HCT116 (cell line): ENCODE data around the gene RAP2B. TPM values are rescaled to one million over a fixed set of nuclear protein-coding genes. Genes with fewer than 3 reads are reported as not detected.

Source experiments
- ATAC-seq: fragments of 200-7000 bp; cut with Tn5 transposase; 2 replicates; pipeline ENCODE4 v1.9.1; 2020; ENCODE audit warnings: mild to moderate bottlenecking, moderate library complexity
- BruUV-seq: library from RNA; stranded (reverse); fragments of 400-500 nt; replicated peaks from 2 replicates; lab custom pipeline; 2021; lab: Mats Ljungman, UMichigan
- CTCF ChIA-PET: fragments of 300-600 bp; sonication (Branson Sonifier 250); formaldehyde crosslinking; loops from one replicate; lab custom pipeline; 2021; ENCODE audit warnings: antibody characterized with exemption; lab: Charles Lee
- POLR2A ChIA-PET: fragments of 300-600, 350-600 bp; sonication (Branson Sonifier 250); formaldehyde crosslinking; loops from one replicate; lab custom pipeline; 2021; ENCODE audit warnings: antibody characterized with exemption; lab: Charles Lee
- RAD21 ChIA-PET, 2 experiments: fragments of 300-600 bp; sonication (Branson Sonifier 250); formaldehyde crosslinking; loops; one replicate each; lab custom pipeline; 2023; ENCODE audit warnings: low total read pairs in 2 of 2; ENCODE audit not compliant: uncharacterized antibody in 2 of 2, unreplicated experiment in 2 of 2, low non-redundant PET in 1 of 2; lab: Charles Lee
- DNase-seq: peaks from one replicate; pipeline ENCODE4 v3.0.0-alpha.2; 2010; ENCODE audit warnings: low read depth, low spot score
- H2AFZ ChIP-seq: fragments of 200-600 bp; shearing (Covaris generic), sonication (generic); 2 replicates; pipeline ENCODE4 v1.6.1; 2017; ENCODE audit warnings: low read depth, mixed run types, mixed read lengths, antibody characterized with exemption, low read length; ENCODE audit not compliant: poor library complexity, severe bottlenecking
- H3K27ac ChIP-seq: 2 replicates; pipeline ENCODE4 v1.5.1; 2012; ENCODE audit warnings: low read depth, low read length
- H3K27me3 ChIP-seq: fragments of 200-600 bp; sonication (generic); 2 replicates; pipeline ENCODE4 v1.6.1; 2016; ENCODE audit warnings: mixed run types, low read length, mixed read lengths; ENCODE audit not compliant: insufficient read depth
- H3K36me3 ChIP-seq, 2 experiments: fragments of 200-500 bp in 1 of 2; fragments of 200-600 bp in 1 of 2; sonication (Bioruptor generic) in 1 of 2; sonication (generic) in 1 of 2; 2 replicates each; pipeline versions ENCODE4 v1.5.1 to v1.6.1; 2014 to 2016; ENCODE audit warnings: low read length in 2 of 2, inconsistent platforms in 1 of 2, mixed read lengths in 1 of 2, mixed run types in 1 of 2; ENCODE audit not compliant: insufficient read depth in 2 of 2, control insufficient read depth in 1 of 2
- H3K4me1 ChIP-seq, 2 experiments: fragments of 200-600 bp in 1 of 2; sonication (generic) in 1 of 2; 2 replicates each; pipeline versions ENCODE4 v1.5.1 to v1.6.1; 2012 to 2017; ENCODE audit warnings: low read length in 2 of 2, inconsistent platforms in 1 of 2, mild to moderate bottlenecking in 1 of 2, mixed read lengths in 1 of 2, mixed run types in 1 of 2, moderate library complexity in 1 of 2; ENCODE audit not compliant: insufficient read depth in 2 of 2, control insufficient read depth in 1 of 2
- H3K4me2 ChIP-seq: fragments of 200-600 bp; sonication (generic); 2 replicates; pipeline ENCODE4 v1.6.1; 2017; ENCODE audit warnings: mixed run types, low read length, mixed read lengths
- H3K4me3 ChIP-seq, 2 experiments: fragments of 200-600 bp in 1 of 2; sonication (generic) in 1 of 2; replicated peaks in 1 of 2; 2 replicates each; pipeline ENCODE4 v1.5.1; 2011 to 2016; ENCODE audit warnings: low read length in 2 of 2, control low read depth in 1 of 2, low read depth in 1 of 2, mild to moderate bottlenecking in 1 of 2, mixed read lengths in 1 of 2, mixed run types in 1 of 2
- H3K79me2 ChIP-seq: fragments of 200-600 bp; sonication (generic); 2 replicates; pipeline ENCODE4 v1.6.1; 2017; ENCODE audit warnings: mild to moderate bottlenecking, mixed run types, low read length, moderate library complexity, mixed read lengths; ENCODE audit not compliant: insufficient read depth
- H3K9ac ChIP-seq: fragments of 200-600 bp; sonication (generic); 2 replicates; pipeline ENCODE4 v1.6.1; 2016; ENCODE audit warnings: low read length, mixed read lengths
- H3K9me2 ChIP-seq: fragments of 200-600 bp; sonication (generic), shearing (Covaris generic); 2 replicates; pipeline ENCODE4 v1.6.1; 2017; ENCODE audit warnings: mixed run types, mild to moderate bottlenecking, moderate library complexity; ENCODE audit not compliant: insufficient read depth
- H3K9me3 ChIP-seq, 2 experiments: fragments of 200-500 bp in 1 of 2; fragments of 200-600 bp in 1 of 2; sonication (Bioruptor generic) in 1 of 2; sonication (generic) in 1 of 2; 2 replicates each; pipeline ENCODE4 v1.6.1; 2014 to 2017; ENCODE audit warnings: low read length in 2 of 2, mixed read lengths in 2 of 2, inconsistent platforms in 1 of 2, low read depth in 1 of 2, mild to moderate bottlenecking in 1 of 2, mixed run types in 1 of 2, moderate library complexity in 1 of 2; ENCODE audit not compliant: control insufficient read depth in 1 of 2, insufficient read depth in 1 of 2
- H4K20me1 ChIP-seq: fragments of 200-600 bp; sonication (generic), shearing (Covaris generic); 2 replicates; pipeline ENCODE4 v1.6.1; 2017; ENCODE audit warnings: mixed run types, mild to moderate bottlenecking, moderate library complexity; ENCODE audit not compliant: insufficient read depth
- CEBPB ChIP-seq: IDR thresholded peaks from 2 replicates; pipeline ENCODE4 v1.6.1; 2012; ENCODE audit warnings: low read depth
- EZH2 ChIP-seq: fragments of 200-600 bp; sonication (generic); IDR thresholded peaks from 2 replicates; pipeline ENCODE4 v1.6.1; 2017; ENCODE audit warnings: antibody characterized with exemption, mixed run types
- EZH2phosphoT487 ChIP-seq: fragments of 200-600 bp; IDR thresholded peaks from 2 replicates; pipeline ENCODE4 v1.6.1; 2018; ENCODE audit warnings: antibody characterized with exemption, borderline replicate concordance
- FOSL1 ChIP-seq: IDR thresholded peaks from 2 replicates; pipeline ENCODE4 v1.6.1; 2012; ENCODE audit warnings: low read depth
- JUND ChIP-seq: IDR thresholded peaks from 2 replicates; pipeline ENCODE4 v1.6.1; 2012
- MAX ChIP-seq: IDR thresholded peaks from 2 replicates; pipeline ENCODE4 v1.6.1; 2012
- POLR2A ChIP-seq: IDR thresholded peaks from 2 replicates; pipeline ENCODE4 v1.7.0; 2011; ENCODE audit warnings: borderline replicate concordance; ENCODE audit not compliant: insufficient read depth, insufficient read length; ENCODE audit errors: extremely low read depth
- RAD21 ChIP-seq: IDR thresholded peaks from 2 replicates; pipeline ENCODE4 v1.6.1; 2012; ENCODE audit warnings: low read depth, mild to moderate bottlenecking
- SIN3A ChIP-seq: IDR thresholded peaks from 2 replicates; pipeline ENCODE4 v1.6.1; 2012; ENCODE audit warnings: low read depth
- YY1 ChIP-seq: IDR thresholded peaks from 2 replicates; pipeline ENCODE4 v1.6.1; 2011; ENCODE audit warnings: low read length, low read depth, moderate library complexity, mild to moderate bottlenecking; ENCODE audit not compliant: insufficient replicate concordance; ENCODE audit errors: extremely low read depth
- ZBTB33 ChIP-seq: IDR thresholded peaks from 2 replicates; pipeline ENCODE4 v1.6.1; 2011; ENCODE audit warnings: mild to moderate bottlenecking, low read length, moderate library complexity; ENCODE audit not compliant: insufficient replicate concordance; ENCODE audit errors: extremely low read depth
- intact Hi-C: fragments of 100-400 bp; cut with micrococcal nuclease; formaldehyde crosslinking; loops from 2 replicates; pipeline ENCODE4 v1.10.0; 2022
- total RNA-seq: library from RNA; stranded (reverse); gene quantifications from one replicate; pipeline ENCODE4 v1.2.1, GENCODE V29; 2021; ENCODE audit not compliant: unreplicated experiment
- TF ChIP-seq, protein P1 (sequence below): IDR thresholded peaks from 2 replicates; pipeline ENCODE4 v1.6.1; 2012; ENCODE audit warnings: low read depth

The RAP2B gene
- total RNA-seq, 1 experiment from 2014 or later: 24.2 TPM

DNA sequence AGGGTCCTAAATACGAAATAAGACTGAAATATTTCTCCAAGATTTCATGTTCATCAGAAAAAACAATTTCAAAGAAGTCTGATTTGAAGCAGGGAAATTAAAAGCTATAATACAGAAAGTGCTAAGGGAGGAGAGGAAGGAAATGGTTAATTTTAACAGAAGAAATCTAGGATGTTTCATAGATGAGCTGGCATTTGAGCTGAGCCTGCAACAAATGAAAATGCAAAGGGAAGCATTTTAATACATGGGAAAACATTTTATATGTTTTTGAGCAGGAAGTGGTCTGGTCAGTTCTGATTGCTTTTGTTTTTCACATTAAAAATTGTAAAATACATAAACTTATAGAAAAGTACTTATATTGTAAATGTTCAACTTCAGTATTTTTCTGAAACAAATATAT is 17.2 kb upstream of the RAP2B start:
- Histone ChIP-seq H3K9me3 (no peaks in the 10 kb centered on the region), H3K9me2 (no peaks in the 10 kb centered on the region), H3K36me3 (no peaks in the 10 kb centered on the region), H3K27ac (no peak overlapping the region), H3K9ac (no peak overlapping the region), H3K79me2 (no peaks in the 10 kb centered on the region), H3K4me3 (no peak overlapping the region), H3K27me3 (no peaks in the 10 kb centered on the region), H3K4me2 (peak overlapping the region; percentile 30), H4K20me1 (no peaks in the 10 kb centered on the region), H2AFZ (peak overlapping the region; percentile 68), H3K4me1 (peaks cover 13 to 39% of the 10 kb centered on the region in 2 experiments)
- DNase-seq (no peak), ATAC-seq (no peak)
- ChIA-PET RAD21 (no interaction called here), CTCF (no interaction called here), POLR2A (no interaction called here)
- TF ChIP-seq CEBPB (no peak), JUND (no peak)
- intact Hi-C loops: loop anchor here (2.0 kb wide), 1 partner anchor 16 kb away; no protein-coding TSS in a partner anchor
- no TSS peak for BruUV-seq

DNA sequence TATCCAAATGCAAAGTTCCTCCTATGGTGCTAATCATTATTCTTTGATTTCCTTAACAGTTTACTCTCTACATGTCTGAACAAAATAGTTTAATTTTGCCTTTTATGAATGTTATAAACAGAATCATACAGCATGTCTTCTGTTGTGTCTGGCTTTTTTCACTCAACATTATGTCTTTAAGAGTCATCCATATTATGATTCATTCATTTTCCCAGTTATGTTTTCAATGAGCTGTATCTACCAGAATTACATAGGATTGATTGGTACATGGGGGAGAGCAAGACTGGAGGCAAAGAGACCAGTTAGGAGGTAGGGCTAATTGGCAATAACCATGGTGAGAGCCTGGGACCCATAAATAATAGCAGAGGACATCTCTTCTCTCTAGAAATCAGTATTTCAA is 16.6 kb upstream of the RAP2B start:
- Histone ChIP-seq H3K27ac (no peak overlapping the region), H3K9me3 (no peaks in the 10 kb centered on the region), H3K9ac (no peak overlapping the region), H3K79me2 (no peaks in the 10 kb centered on the region), H2AFZ (peak overlapping the region; percentile 68), H3K9me2 (no peaks in the 10 kb centered on the region), H4K20me1 (no peaks in the 10 kb centered on the region), H3K4me1 (peaks cover 8 to 33% of the 10 kb centered on the region in 2 experiments), H3K36me3 (no peaks in the 10 kb centered on the region), H3K4me2 (peak overlapping the region; percentile 30; the same call in 1 of the 2 replicates), H3K4me3 (no peak overlapping the region), H3K27me3 (no peaks in the 10 kb centered on the region)
- POLR2A ChIA-PET: interaction anchor here (2.0 kb wide), 1 partner anchor 16 kb away, joined by 8 read pairs; the partner anchor contains the start of gene RAP2B
- no TSS peak for BruUV-seq
- RAD21 ChIA-PET: no interaction called here
- TF ChIP-seq POLR2A (no peak), YY1 (no peak), RAD21 (no peak), ZBTB33 (no peak), EZH2 (no peak), JUND (no peak), EZH2phosphoT487 (no peak), MAX (no peak), FOSL1 (no peak), CEBPB (no peak), SIN3A (no peak)
- TF ChIP-seq, protein P1, sequence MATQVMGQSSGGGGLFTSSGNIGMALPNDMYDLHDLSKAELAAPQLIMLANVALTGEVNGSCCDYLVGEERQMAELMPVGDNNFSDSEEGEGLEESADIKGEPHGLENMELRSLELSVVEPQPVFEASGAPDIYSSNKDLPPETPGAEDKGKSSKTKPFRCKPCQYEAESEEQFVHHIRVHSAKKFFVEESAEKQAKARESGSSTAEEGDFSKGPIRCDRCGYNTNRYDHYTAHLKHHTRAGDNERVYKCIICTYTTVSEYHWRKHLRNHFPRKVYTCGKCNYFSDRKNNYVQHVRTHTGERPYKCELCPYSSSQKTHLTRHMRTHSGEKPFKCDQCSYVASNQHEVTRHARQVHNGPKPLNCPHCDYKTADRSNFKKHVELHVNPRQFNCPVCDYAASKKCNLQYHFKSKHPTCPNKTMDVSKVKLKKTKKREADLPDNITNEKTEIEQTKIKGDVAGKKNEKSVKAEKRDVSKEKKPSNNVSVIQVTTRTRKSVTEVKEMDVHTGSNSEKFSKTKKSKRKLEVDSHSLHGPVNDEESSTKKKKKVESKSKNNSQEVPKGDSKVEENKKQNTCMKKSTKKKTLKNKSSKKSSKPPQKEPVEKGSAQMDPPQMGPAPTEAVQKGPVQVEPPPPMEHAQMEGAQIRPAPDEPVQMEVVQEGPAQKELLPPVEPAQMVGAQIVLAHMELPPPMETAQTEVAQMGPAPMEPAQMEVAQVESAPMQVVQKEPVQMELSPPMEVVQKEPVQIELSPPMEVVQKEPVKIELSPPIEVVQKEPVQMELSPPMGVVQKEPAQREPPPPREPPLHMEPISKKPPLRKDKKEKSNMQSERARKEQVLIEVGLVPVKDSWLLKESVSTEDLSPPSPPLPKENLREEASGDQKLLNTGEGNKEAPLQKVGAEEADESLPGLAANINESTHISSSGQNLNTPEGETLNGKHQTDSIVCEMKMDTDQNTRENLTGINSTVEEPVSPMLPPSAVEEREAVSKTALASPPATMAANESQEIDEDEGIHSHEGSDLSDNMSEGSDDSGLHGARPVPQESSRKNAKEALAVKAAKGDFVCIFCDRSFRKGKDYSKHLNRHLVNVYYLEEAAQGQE: no peak
- CTCF ChIA-PET: no interaction called here
- no peak for DNase-seq
- no peak for ATAC-seq
- intact Hi-C loops: loop anchor here (2.0 kb wide), 1 partner anchor 15 kb away; no protein-coding TSS in a partner anchor
